ENCODE data around the gene KCNQ2.

DNA sequence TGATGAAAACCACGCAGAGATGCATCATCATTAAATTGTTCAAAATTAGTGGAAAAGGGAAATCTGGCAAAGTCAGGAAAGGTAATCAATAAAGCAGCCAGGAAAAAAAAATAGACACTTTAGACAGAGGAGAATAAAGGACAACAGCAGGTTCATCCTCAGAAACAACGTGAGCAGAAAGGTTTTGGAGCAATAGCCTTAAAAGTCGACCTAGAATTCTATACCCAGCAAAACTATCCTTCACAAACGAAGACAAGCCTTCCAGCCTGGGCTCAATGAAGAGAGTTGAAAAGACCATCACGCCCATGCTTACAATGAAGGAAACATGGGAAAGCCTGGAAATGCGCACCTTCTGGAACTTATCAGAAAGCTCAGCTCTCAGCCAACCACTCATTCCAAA lies 86.6 kb downstream of the KCNQ2 start:
- TF ChIP-seq, protein P1, sequence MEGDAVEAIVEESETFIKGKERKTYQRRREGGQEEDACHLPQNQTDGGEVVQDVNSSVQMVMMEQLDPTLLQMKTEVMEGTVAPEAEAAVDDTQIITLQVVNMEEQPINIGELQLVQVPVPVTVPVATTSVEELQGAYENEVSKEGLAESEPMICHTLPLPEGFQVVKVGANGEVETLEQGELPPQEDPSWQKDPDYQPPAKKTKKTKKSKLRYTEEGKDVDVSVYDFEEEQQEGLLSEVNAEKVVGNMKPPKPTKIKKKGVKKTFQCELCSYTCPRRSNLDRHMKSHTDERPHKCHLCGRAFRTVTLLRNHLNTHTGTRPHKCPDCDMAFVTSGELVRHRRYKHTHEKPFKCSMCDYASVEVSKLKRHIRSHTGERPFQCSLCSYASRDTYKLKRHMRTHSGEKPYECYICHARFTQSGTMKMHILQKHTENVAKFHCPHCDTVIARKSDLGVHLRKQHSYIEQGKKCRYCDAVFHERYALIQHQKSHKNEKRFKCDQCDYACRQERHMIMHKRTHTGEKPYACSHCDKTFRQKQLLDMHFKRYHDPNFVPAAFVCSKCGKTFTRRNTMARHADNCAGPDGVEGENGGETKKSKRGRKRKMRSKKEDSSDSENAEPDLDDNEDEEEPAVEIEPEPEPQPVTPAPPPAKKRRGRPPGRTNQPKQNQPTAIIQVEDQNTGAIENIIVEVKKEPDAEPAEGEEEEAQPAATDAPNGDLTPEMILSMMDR (IDR thresholded peaks at IDR 0.05; ENCODE audit: insufficient read depth, low read depth, low read length), result no peak
- TF ChIP-seq EZH2 (IDR thresholded peaks at IDR 0.05; ENCODE audit: insufficient read depth, low read length), result no peak
